Suprapubic skin (tissue), 4 donors: ENCODE data around the gene SEC22A. TPM values are rescaled to one million over a fixed set of nuclear protein-coding genes. Genes with fewer than 3 reads are reported as not detected.
A peak's percentile ranks its signal among the peaks of the same experiment; 100 is the strongest.

ENCODE experiments used
- DNase-seq, 2 donors: peaks; one replicate each; pipeline ENCODE4 v3.0.0-alpha.2; 2019; ENCODE audit warnings: low spot score in 2 of 2
- H3K27ac ChIP-seq: fragments of 200-600 bp; sonication (generic); one replicate; pipeline ENCODE4 v1.5.1; 2019
- H3K27me3 ChIP-seq: fragments of 200-600 bp; sonication (generic); one replicate; pipeline ENCODE4 v1.5.1; 2019
- H3K36me3 ChIP-seq: fragments of 200-600 bp; sonication (generic); one replicate; pipeline ENCODE4 v1.5.1; 2019
- H3K4me1 ChIP-seq: fragments of 200-600 bp; sonication (generic); one replicate; pipeline ENCODE4 v1.5.1; 2019
- H3K4me3 ChIP-seq: fragments of 200-600 bp; sonication (generic); one replicate; pipeline ENCODE4 v1.5.1; 2019; ENCODE audit warnings: mild to moderate bottlenecking
- H3K9me3 ChIP-seq: fragments of 200-600 bp; sonication (generic); one replicate; pipeline ENCODE4 v1.5.1; 2019
- EP300 ChIP-seq: sonication (generic); formaldehyde crosslinking; IDR thresholded peaks from one replicate; pipeline ENCODE4 v1.6.1; 2017; ENCODE audit warnings: antibody characterized with exemption
- POLR2A ChIP-seq, 2 donors: fragments of 450-650 bp; IDR thresholded peaks; one replicate each; pipeline ENCODE4 v1.6.1; 2017; ENCODE audit warnings: antibody characterized with exemption in 2 of 2, mild to moderate bottlenecking in 2 of 2, moderate library complexity in 2 of 2
- POLR2AphosphoS5 ChIP-seq, 3 donors: sonication (generic); formaldehyde crosslinking; IDR thresholded peaks; one replicate each; pipeline ENCODE4 v1.6.1; 2017; ENCODE audit warnings: antibody characterized with exemption in 3 of 3
- WGBS: methylation state at CpG from one replicate; pipeline ENCODE4 v1.1.5; 2018; 5-methylcytosine and 5-hydroxymethylcytosine counted together
- total RNA-seq, 4 donors: library from RNA; depleted of rRNA; stranded (reverse); fragments of >200 nt; gene quantifications; one replicate each; pipeline ENCODE4 v1.1.0, GENCODE V29; 2016
- TF ChIP-seq, protein P1 (sequence below), 2 donors: fragments of 200-600 bp in 1 of 2; fragments of 450-650 bp in 1 of 2; sonication (generic) in 1 of 2; IDR thresholded peaks; one replicate each; pipeline ENCODE4 v1.5.1; 2016 to 2019; ENCODE audit warnings: antibody characterized with exemption in 2 of 2, mild to moderate bottlenecking in 1 of 2, moderate library complexity in 1 of 2

SEC22A gene
- total RNA-seq, 4 donors from 2014 or later: 20.1 to 43.1 (median 28.7) TPM

DNA sequence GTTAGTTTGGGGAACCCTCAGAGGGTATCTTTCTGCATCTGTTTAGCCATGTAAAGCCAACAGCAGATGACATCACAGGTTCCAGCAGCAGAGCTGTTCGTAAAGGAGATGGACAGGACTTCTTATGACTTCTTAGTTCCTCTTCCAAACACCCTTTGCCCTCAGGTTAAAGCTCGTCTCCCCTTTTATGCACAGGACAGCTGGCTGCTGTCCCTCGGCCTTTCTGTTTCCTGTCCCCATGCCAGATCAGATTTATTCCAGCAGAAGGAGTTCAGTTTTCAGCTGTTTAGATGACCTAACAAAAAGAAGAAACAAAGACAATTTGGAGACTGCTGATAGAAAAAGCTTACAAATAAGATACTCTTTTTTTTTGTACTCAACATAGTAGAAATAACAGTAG is 45.1 kb downstream of the SEC22A start:
- no peak for DNase-seq
- Histone ChIP-seq H3K9me3 (no peaks in the 10 kb centered on the region), H3K27ac (no peak overlapping the region), H3K36me3 (peaks cover 36% of the 10 kb centered on the region), H3K27me3 (no peaks in the 10 kb centered on the region), H3K4me3 (no peak overlapping the region), H3K4me1 (no peaks in the 10 kb centered on the region)
- WGBS: 50% methylated on average over 3 of the region's 3 CpGs
- TF ChIP-seq EP300 (no peak), POLR2AphosphoS5 (IDR thresholded peaks at IDR 0.05) (no peak), POLR2A (IDR thresholded peaks at IDR 0.05) (no peak)
- TF ChIP-seq, protein P1, sequence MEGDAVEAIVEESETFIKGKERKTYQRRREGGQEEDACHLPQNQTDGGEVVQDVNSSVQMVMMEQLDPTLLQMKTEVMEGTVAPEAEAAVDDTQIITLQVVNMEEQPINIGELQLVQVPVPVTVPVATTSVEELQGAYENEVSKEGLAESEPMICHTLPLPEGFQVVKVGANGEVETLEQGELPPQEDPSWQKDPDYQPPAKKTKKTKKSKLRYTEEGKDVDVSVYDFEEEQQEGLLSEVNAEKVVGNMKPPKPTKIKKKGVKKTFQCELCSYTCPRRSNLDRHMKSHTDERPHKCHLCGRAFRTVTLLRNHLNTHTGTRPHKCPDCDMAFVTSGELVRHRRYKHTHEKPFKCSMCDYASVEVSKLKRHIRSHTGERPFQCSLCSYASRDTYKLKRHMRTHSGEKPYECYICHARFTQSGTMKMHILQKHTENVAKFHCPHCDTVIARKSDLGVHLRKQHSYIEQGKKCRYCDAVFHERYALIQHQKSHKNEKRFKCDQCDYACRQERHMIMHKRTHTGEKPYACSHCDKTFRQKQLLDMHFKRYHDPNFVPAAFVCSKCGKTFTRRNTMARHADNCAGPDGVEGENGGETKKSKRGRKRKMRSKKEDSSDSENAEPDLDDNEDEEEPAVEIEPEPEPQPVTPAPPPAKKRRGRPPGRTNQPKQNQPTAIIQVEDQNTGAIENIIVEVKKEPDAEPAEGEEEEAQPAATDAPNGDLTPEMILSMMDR (IDR thresholded peaks at IDR 0.05): no peak

DNA sequence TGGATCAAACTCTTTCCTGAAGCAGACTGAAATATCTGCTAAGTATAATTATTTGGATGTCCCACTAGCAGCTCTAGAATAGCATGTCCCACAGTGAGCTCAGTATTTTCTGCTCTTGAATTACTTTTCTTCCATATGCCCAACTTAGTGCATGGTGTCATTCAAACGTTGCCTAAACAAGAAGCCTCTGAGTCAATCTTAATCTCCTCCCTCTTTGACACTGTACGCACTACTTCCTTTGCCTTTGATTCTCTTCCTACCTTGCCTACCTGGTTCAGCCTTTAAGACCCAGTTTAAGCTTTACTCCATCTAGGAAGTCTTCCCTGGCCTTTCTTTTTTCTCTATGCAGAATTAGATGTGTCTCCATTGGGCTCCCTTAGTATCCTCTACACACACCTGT is 54.5 kb downstream of the SEC22A start:
- H3K27me3 ChIP-seq: no peaks in the 10 kb centered on the region

DNA sequence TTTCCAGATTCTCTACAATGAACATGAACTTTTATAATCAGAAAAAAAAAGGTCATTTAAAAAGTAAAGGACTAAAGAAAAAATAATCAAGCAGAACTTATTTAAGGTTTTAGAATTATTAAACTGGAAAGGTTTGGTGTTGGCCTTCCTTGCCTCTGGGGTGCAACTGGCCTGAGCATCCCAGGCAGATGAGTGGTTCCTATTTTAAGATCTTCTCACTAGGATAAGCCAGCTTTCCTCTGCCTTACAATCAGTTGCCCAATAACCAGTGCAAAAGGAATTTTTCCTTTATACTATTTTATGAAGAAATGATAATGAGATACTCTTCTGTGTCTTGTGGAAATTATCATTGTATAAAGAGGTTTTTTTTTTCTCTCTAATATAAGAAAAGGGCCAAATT is 56.6 kb downstream of the SEC22A start:
- Histone ChIP-seq H3K27me3 (no peaks in the 10 kb centered on the region), H3K4me1 (no peaks in the 10 kb centered on the region), H3K4me3 (no peak overlapping the region), H3K27ac (no peak overlapping the region), H3K9me3 (no peaks in the 10 kb centered on the region), H3K36me3 (peaks cover 6% of the 10 kb centered on the region)
- TF ChIP-seq EP300 (no peak), POLR2AphosphoS5 (IDR thresholded peaks at IDR 0.05) (no peak), POLR2A (IDR thresholded peaks at IDR 0.05) (no peak)
- TF ChIP-seq, protein P1 (IDR thresholded peaks at IDR 0.05): no peak
- DNase-seq: no peak

More for the DNA sequence above, 54.5 kb downstream of the SEC22A start:
- H3K27ac ChIP-seq: no peak overlapping the region
- H3K4me1 ChIP-seq: no peaks in the 10 kb centered on the region
- H3K4me3 ChIP-seq: no peak overlapping the region
- no peak for TF ChIP-seq EP300
- no peak for TF ChIP-seq POLR2AphosphoS5 (IDR thresholded peaks at IDR 0.05)
- TF ChIP-seq, protein P1 (IDR thresholded peaks at IDR 0.05): no peak
- no peak for TF ChIP-seq POLR2A (IDR thresholded peaks at IDR 0.05)
- H3K36me3 ChIP-seq: no peaks in the 10 kb centered on the region
- no peaks in the 10 kb centered on the region for H3K9me3 ChIP-seq
- no peak for DNase-seq
- WGBS: 61% methylated on average over 2 of the region's 2 CpGs

GRCh38 chr3:123258811-123259420 is 57.2 kb downstream of the SEC22A start:
- no peak for DNase-seq

DNA sequence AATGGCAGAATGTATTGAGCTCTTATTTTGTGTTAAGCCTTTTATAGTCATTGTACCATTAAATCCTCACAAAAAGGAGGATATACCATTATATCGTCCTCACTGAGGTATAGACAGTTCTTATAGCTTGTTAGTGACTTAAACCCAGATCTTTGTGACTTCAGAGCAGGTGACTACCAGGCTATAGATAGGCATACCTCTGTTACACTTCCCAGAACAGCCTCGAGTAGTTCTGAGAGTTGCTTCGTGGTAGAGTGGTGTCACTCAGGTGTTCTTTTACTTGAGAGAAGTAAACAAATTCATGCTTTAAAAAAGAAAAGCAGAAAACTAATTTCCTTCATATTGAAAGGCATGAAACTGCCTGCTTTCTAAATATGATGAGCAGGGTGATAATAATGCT is 59.9 kb downstream of the SEC22A start:
- Histone ChIP-seq H3K27ac (no peak overlapping the region), H3K9me3 (no peaks in the 10 kb centered on the region), H3K4me1 (no peaks in the 10 kb centered on the region), H3K36me3 (peaks cover 15% of the 10 kb centered on the region), H3K27me3 (no peaks in the 10 kb centered on the region), H3K4me3 (no peak overlapping the region)
- no peak for DNase-seq
- whole genome bisulfite sequencing: 87% methylated on average over 3 of the region's 3 CpGs
- no peak for TF ChIP-seq EP300
- no peak for TF ChIP-seq POLR2A (IDR thresholded peaks at IDR 0.05)
- TF ChIP-seq POLR2AphosphoS5 (IDR thresholded peaks at IDR 0.05): no peak
- TF ChIP-seq, protein P1 (IDR thresholded peaks at IDR 0.05): no peak

More at GRCh38 chr3:123258811-123259420, 57.2 kb downstream of the SEC22A start:
- no peaks in the 10 kb centered on the region for H3K4me1 ChIP-seq
- no peaks in the 10 kb centered on the region for H3K27me3 ChIP-seq
- TF ChIP-seq, protein P1 (IDR thresholded peaks at IDR 0.05): peak; percentile 4 to 41
- TF ChIP-seq POLR2AphosphoS5 (IDR thresholded peaks at IDR 0.05): no peak
- H3K4me3 ChIP-seq: no peak overlapping the region
- peaks cover 12% of the 10 kb centered on the region for H3K36me3 ChIP-seq
- no peak overlapping the region for H3K27ac ChIP-seq
- no peaks in the 10 kb centered on the region for H3K9me3 ChIP-seq
- 55% methylated on average over 3 of the region's 3 CpGs for WGBS
